HepG2 (cell line): Measurements from ENCODE around the gene RNGTT.

Experiments used
- CTCF ChIP-seq: sonication (generic); formaldehyde crosslinking; IDR thresholded peaks from 2 replicates; pipeline ENCODE4 v1.5.0; 2020; ENCODE audit warnings: mild to moderate bottlenecking, missing genetic modification reagents, moderate library complexity
- EP300 ChIP-seq, 3 experiments: sonication (generic) in 1 of 3; formaldehyde crosslinking in 1 of 3; IDR thresholded peaks; 2 replicates each; pipeline versions ENCODE4 v1.5.1 to v1.6.1; 2011 to 2020; ENCODE audit warnings: low read depth in 2 of 3, low read length in 2 of 3, borderline replicate concordance in 1 of 3, improper control_type of control experiment in 1 of 3, mild to moderate bottlenecking in 1 of 3, missing genetic modification reagents in 1 of 3, moderate library complexity in 1 of 3
- KLF15 ChIP-seq: sonication (generic); formaldehyde crosslinking; IDR thresholded peaks from 2 replicates; pipeline ENCODE4 v1.8.1; 2023; ENCODE audit warnings: borderline replicate concordance, mild to moderate bottlenecking, inconsistent platforms, missing genetic modification reagents, mixed read lengths
- NR2F6 ChIP-seq, 2 experiments: IDR thresholded peaks; 2 replicates each; pipeline ENCODE4 v1.6.1; 2016; ENCODE audit warnings: antibody characterized with exemption in 1 of 2, mild to moderate bottlenecking in 1 of 2
- PHF21A ChIP-seq: sonication (generic); formaldehyde crosslinking; IDR thresholded peaks from 2 replicates; pipeline ENCODE4 v1.5.0; 2020; ENCODE audit warnings: mild to moderate bottlenecking, missing genetic modification reagents
- POGZ ChIP-seq: sonication (generic); formaldehyde crosslinking; IDR thresholded peaks from 2 replicates; pipeline ENCODE4 v1.4.0; 2020; ENCODE audit warnings: mild to moderate bottlenecking, missing genetic modification reagents
- POLR2A ChIP-seq, 2 experiments: IDR thresholded peaks; 2 replicates each; pipeline ENCODE4 v1.6.1; 2011; ENCODE audit warnings: low read depth in 2 of 2, low read length in 2 of 2, mild to moderate bottlenecking in 1 of 2, moderate library complexity in 1 of 2; ENCODE audit not compliant: insufficient read depth in 1 of 2
- RFX1 ChIP-seq: fragments of 450-650 bp; IDR thresholded peaks from 2 replicates; pipeline ENCODE4 v1.6.1; 2017
- SMAD3 ChIP-seq: sonication (generic); formaldehyde crosslinking; IDR thresholded peaks from 2 replicates; pipeline ENCODE4 v1.4.0; 2020; ENCODE audit warnings: missing genetic modification reagents
- TP53 ChIP-seq: sonication (generic); formaldehyde crosslinking; conservative IDR thresholded peaks from 2 replicates; pipeline ENCODE4 v1.4.0; 2020; ENCODE audit warnings: missing genetic modification reagents
- TF ChIP-seq, protein P1 (sequence below): sonication (generic); formaldehyde crosslinking; IDR thresholded peaks from 2 replicates; pipeline ENCODE4 v1.9.0; 2022; ENCODE audit warnings: missing genetic modification reagents, mild to moderate bottlenecking, borderline replicate concordance
- TF ChIP-seq, protein P2 (sequence below): sonication (generic); formaldehyde crosslinking; conservative IDR thresholded peaks from 2 replicates; pipeline ENCODE4 v1.4.0; 2020; ENCODE audit warnings: mild to moderate bottlenecking, missing genetic modification reagents, moderate library complexity

DNA sequence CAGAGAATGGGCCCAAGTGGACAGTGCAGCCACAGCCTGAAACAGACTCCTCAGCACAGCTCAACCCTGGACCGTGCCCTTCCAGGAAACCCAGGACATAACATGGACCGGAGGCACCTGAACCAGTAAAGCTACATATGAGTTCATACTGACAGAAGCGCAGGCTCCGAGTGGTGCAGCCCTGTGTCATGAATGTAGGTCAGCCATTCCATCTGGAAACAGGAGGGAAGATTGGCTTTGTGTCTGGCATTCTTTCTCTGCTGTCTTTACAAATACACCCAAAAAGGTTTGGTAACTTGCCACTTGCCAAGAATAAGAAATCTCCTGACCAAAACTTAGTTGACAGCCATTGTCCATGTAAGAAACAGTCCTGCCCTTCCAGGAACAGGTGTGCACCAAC lies 366.6 kb downstream of the RNGTT start:
- TF ChIP-seq NR2F6 (IDR thresholded peaks at IDR 0.05) (no peak), NR2F6 (CRISPR knock-in tag; IDR thresholded peaks at IDR 0.05) (no peak), PHF21A (CRISPR knock-in tag) (no peak), KLF15 (CRISPR knock-in tag) (no peak), POGZ (CRISPR knock-in tag) (no peak), SMAD3 (CRISPR knock-in tag) (no peak), TP53 (CRISPR knock-in tag) (no peak), POLR2A (IDR thresholded peaks at IDR 0.05; ENCODE audit: insufficient read depth in 1 of 2, low read depth in 2 of 2, low read length in 2 of 2) (no peak), RFX1 (no peak), CTCF (no peak), EP300 (IDR thresholded peaks at IDR 0.05; ENCODE audit: low read depth in 2 of 2, low read length in 2 of 2) (no peak), EP300 (CRISPR knock-in tag; IDR thresholded peaks at IDR 0.05; ENCODE audit: borderline replicate concordance) (no peak)
- TF ChIP-seq, protein P1, sequence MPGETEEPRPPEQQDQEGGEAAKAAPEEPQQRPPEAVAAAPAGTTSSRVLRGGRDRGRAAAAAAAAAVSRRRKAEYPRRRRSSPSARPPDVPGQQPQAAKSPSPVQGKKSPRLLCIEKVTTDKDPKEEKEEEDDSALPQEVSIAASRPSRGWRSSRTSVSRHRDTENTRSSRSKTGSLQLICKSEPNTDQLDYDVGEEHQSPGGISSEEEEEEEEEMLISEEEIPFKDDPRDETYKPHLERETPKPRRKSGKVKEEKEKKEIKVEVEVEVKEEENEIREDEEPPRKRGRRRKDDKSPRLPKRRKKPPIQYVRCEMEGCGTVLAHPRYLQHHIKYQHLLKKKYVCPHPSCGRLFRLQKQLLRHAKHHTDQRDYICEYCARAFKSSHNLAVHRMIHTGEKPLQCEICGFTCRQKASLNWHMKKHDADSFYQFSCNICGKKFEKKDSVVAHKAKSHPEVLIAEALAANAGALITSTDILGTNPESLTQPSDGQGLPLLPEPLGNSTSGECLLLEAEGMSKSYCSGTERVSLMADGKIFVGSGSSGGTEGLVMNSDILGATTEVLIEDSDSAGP = no peak
- TF ChIP-seq, protein P2, sequence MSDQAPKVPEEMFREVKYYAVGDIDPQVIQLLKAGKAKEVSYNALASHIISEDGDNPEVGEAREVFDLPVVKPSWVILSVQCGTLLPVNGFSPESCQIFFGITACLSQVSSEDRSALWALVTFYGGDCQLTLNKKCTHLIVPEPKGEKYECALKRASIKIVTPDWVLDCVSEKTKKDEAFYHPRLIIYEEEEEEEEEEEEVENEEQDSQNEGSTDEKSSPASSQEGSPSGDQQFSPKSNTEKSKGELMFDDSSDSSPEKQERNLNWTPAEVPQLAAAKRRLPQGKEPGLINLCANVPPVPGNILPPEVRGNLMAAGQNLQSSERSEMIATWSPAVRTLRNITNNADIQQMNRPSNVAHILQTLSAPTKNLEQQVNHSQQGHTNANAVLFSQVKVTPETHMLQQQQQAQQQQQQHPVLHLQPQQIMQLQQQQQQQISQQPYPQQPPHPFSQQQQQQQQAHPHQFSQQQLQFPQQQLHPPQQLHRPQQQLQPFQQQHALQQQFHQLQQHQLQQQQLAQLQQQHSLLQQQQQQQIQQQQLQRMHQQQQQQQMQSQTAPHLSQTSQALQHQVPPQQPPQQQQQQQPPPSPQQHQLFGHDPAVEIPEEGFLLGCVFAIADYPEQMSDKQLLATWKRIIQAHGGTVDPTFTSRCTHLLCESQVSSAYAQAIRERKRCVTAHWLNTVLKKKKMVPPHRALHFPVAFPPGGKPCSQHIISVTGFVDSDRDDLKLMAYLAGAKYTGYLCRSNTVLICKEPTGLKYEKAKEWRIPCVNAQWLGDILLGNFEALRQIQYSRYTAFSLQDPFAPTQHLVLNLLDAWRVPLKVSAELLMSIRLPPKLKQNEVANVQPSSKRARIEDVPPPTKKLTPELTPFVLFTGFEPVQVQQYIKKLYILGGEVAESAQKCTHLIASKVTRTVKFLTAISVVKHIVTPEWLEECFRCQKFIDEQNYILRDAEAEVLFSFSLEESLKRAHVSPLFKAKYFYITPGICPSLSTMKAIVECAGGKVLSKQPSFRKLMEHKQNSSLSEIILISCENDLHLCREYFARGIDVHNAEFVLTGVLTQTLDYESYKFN (CRISPR knock-in tag) = no peak
